Smooth muscle cell of trachea (primary cell): ENCODE measurements around the gene EZR. TPM values are rescaled to one million over a fixed set of nuclear protein-coding genes. Genes with fewer than 3 reads are reported as not detected.

Experiments
- total RNA-seq: library from RNA; depleted of rRNA; stranded (reverse); fragments of >200 nt; gene quantifications from 2 replicates; pipeline ENCODE4 v1.2.1, GENCODE V29; 2014

The EZR gene
- total RNA-seq: 62.2 and 86.1 TPM in 2 replicates

GRCh38 chr6:158819213-158819976, at the start of gene EZR:
Gene EZR, minus strand, starts transcription at chr6:158819368. Its CDS starts 1,275 bp downstream, at chr6:158818093.

Other genes with a start within 250 kb of the EZR start
- gene DYNLT1, start 174.6 kb downstream of the EZR start, total RNA-seq: 103 and 144 TPM in 2 replicates
- gene SYTL3, start 169.3 kb downstream of the EZR start, total RNA-seq: 4.9 and 7.4 TPM in 2 replicates
- 5.2 and 6.0 TPM in 2 replicates for gene RSPH3, start 180.8 kb upstream of the EZR start, total RNA-seq
- gene TAGAP, start 225.6 kb upstream of the EZR start, total RNA-seq: not detected in 2 replicates